LNCaP clone FGC (cell line): ENCODE measurements around the gene TIPIN.

ENCODE experiments used
- DNase-seq: peaks from one replicate; pipeline ENCODE4 v3.0.0-alpha.2; 2011; ENCODE audit warnings: low read depth
- H3K4me3 ChIP-seq: 2 replicates; pipeline ENCODE4 v1.5.1; 2011; ENCODE audit warnings: mild to moderate bottlenecking, low read depth, low read length, control low read depth
- TF ChIP-seq, protein P1 (sequence below): IDR thresholded peaks from 2 replicates; pipeline ENCODE4 v1.5.1; 2012; ENCODE audit warnings: mild to moderate bottlenecking; ENCODE audit not compliant: control insufficient read depth, insufficient read depth; ENCODE audit errors: extremely low read depth

Gene TIPIN

DNA sequence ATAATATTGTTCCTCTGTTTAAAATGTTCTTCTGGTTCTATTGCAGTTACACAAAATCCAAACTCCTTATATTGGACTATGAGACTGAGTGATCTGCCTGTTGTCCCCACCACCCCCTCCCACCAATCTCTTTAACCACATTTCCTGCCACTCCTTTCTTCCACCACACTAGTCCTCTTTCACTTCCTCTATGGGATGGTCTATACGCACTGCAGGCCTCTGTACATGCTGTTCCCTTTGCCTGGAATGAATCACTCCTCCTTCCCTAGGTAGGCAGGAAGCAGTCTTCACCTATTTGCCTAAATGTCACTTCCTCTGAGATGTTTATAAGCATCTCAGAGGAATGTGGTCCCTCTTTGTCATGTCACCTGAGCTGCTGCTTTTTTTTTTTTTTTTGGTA, 34.2 kb upstream of the TIPIN start:
- no peak for DNase-seq

DNA sequence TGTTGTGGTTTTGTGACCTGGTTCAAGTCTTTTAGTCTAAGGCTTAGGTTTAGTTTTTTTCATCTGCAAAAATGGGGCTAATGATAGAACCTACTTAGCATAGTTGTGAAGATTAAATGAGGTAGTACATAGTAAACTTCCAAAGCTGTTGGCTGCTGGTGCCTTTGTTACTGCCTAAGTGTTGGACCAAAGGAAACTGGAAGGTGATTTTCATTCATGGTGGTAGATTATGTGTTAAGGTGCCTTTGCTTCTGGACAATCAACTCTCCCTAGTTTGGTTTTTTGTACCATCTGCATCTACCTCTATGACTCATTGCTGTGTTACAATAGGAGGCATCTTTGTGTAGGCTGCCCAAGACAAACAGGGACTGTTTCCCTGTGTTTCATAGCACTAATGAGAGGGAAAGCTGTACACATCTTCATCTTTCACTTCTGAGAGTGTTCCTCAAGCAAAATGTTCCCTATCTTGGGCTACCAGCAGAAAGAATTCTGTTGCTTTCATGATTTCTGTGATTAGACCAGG, 33.4 kb upstream of the TIPIN start:
- DNase-seq: no peak
- H3K4me3 ChIP-seq: no peak overlapping the region
- TF ChIP-seq, protein P1, sequence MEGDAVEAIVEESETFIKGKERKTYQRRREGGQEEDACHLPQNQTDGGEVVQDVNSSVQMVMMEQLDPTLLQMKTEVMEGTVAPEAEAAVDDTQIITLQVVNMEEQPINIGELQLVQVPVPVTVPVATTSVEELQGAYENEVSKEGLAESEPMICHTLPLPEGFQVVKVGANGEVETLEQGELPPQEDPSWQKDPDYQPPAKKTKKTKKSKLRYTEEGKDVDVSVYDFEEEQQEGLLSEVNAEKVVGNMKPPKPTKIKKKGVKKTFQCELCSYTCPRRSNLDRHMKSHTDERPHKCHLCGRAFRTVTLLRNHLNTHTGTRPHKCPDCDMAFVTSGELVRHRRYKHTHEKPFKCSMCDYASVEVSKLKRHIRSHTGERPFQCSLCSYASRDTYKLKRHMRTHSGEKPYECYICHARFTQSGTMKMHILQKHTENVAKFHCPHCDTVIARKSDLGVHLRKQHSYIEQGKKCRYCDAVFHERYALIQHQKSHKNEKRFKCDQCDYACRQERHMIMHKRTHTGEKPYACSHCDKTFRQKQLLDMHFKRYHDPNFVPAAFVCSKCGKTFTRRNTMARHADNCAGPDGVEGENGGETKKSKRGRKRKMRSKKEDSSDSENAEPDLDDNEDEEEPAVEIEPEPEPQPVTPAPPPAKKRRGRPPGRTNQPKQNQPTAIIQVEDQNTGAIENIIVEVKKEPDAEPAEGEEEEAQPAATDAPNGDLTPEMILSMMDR: no peak

More for the DNA sequence above, 34.2 kb upstream of the TIPIN start:
- no peak overlapping the region for H3K4me3 ChIP-seq
- TF ChIP-seq, protein P1: no peak

DNA sequence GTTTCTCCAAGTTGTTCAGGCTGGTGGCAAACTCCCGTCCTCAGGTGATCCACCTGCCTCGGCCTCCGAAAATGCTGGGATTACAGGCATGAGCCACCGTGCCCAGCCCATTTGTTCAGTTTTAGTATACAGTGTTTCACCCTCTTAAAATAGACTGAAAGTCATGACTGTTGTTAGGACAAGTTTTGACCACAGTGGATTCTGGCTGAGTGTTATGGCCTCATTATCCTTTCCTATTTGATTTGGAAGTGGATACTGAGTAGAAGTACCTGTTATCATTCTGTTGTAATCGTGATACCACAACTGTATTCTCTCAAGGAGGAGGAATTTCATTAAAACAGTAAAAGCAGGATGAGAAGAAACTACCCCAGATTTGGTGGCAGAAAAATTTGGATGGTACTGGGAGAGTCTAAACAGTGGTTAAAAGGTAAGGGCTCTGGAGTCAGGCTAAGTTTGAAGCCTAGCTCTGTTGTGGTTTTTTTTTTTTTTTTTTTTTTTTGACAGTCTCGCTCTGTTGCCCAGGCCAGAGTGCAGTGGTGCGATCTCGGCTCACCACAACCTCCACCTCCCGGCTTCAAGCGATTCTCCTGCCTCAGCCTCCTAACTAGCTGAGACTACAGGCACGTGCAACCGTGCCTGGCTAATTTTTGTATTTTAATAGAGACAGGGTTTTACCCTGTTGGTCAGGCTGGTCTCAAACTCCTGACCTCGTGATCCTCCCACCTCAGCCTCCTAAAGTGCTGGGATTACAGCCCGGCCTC, 32.8 kb upstream of the TIPIN start:
- peak overlapping the region; percentile 90; the same call in 1 of the 2 replicates for H3K4me3 ChIP-seq
- peak; percentile 84 for DNase-seq
- TF ChIP-seq, protein P1: no peak

DNA sequence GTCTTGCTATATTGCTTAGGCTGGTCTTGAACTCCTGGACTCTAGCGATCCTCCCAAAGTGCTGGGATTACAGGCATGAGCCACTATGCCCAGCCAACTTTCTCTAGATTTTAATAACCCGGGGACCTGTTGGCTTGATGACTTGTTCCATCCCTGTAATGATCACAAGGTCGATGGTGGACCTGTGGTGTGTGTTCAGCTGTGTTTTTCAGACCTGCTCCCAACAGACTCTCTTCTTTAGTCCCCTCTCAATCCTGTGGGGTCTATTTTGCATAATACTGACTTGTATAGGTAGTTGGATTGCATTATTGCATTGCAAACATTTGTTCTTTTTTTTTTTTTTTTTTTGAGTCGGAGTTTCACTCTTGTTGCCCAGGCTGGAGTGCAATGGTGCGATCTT, 32.1 kb upstream of the TIPIN start:
- H3K4me3 ChIP-seq: peak overlapping the region; percentile 90
- TF ChIP-seq, protein P1: no peak
- no peak for DNase-seq

DNA sequence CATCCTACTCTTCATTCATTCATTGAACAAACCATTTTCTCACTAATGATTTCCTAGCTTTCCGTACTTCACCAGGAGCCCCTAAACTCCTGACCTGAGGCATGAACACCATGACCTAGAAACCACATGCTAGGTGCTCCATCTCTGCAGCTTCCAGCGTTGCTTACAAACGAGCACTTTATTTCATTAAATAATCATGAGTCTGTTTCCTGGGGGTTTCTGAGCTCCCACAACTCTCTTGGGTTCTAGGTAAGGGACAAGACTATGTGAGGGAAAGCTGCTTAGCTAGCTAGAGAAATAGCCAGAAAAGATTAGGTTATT, 31.5 kb upstream of the TIPIN start:
- peak overlapping the region; percentile 90 for H3K4me3 ChIP-seq
- no peak for DNase-seq
- TF ChIP-seq, protein P1: no peak

DNA sequence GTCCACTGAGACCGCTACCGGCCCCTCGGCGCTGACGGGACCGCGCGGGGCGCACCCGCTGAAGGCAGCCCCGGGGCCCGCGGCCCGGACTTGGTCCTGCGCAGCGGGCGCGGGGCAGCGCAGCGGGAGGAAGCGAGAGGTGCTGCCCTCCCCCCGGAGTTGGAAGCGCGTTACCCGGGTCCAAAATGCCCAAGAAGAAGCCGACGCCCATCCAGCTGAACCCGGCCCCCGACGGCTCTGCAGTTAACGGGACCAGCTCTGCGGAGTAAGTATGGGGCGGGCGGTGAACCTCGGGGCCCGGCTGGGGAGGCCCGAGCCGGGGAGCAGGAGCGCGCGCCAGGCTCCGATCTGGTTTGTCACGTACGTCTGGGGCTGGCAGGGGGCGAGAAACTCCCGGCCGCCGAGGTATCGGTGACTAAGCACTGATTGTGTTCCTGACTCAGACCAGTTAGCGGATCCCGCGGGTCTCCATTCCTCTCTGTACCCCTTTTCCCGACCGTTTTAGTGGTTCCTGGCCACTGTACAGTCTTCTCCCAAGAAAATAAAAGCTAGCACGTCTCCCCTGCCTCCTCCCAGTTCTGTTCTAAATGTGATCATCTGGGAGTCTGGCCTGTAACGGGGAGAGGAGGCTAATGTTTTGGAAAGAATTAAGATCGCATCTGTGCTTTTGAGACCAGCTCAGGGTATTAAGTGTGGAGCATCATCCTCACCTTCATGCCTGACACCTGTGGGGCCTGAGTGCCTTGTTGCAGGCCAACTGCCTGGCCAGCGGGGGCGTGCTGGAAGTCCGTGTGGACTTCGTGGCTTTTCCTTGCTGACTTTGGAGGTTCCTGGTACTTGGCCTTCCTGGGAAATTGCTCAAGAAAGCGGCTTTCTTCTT, 30.9 kb upstream of the TIPIN start:
- DNase-seq: no peak
- H3K4me3 ChIP-seq: peak overlapping the region; percentile 90
- TF ChIP-seq, protein P1: peak; percentile 75
